RWPE2 (cell line): Measurements from ENCODE around the gene ORC2.

Experiments used
- ATAC-seq: fragments of 200-7000 bp; cut with Tn5 transposase; 3 replicates; pipeline ENCODE4 v1.9.1; 2021; ENCODE audit warnings: low read depth
- DNase-seq: peaks from one replicate; pipeline ENCODE4 v3.0.0-alpha.2; 2020; ENCODE audit warnings: low spot score
- H3K27ac ChIP-seq: fragments of 450-650 bp; 2 replicates; pipeline ENCODE4 v1.5.1; 2017; ENCODE audit warnings: mild to moderate bottlenecking; ENCODE audit not compliant: poor library complexity, severe bottlenecking
- H3K27me3 ChIP-seq: fragments of 250-450 bp; sonication (Bioruptor Pico); 2 replicates; pipeline ENCODE4 v1.5.1; 2021; ENCODE audit warnings: mild to moderate bottlenecking, moderate library complexity; ENCODE audit not compliant: insufficient read depth, poor library complexity, severe bottlenecking
- H3K36me3 ChIP-seq: fragments of 250-450 bp; sonication (Bioruptor Pico); 2 replicates; pipeline ENCODE4 v1.5.1; 2020; ENCODE audit warnings: low read depth, mild to moderate bottlenecking, moderate library complexity
- H3K4me1 ChIP-seq: fragments of 250-450 bp; sonication (Bioruptor Pico); 2 replicates; pipeline ENCODE4 v1.5.1; 2021; ENCODE audit warnings: mild to moderate bottlenecking, moderate library complexity; ENCODE audit not compliant: insufficient read depth, poor library complexity, severe bottlenecking
- H3K4me3 ChIP-seq: fragments of 250-450 bp; sonication (Bioruptor Pico); 2 replicates; pipeline ENCODE4 v1.5.1; 2021; ENCODE audit warnings: mild to moderate bottlenecking, moderate library complexity; ENCODE audit not compliant: severe bottlenecking
- H3K9me3 ChIP-seq: fragments of 250-450 bp; sonication (Bioruptor Pico); 2 replicates; pipeline ENCODE4 v1.5.1; 2021; ENCODE audit warnings: mild to moderate bottlenecking, moderate library complexity; ENCODE audit not compliant: severe bottlenecking
- CTCF ChIP-seq: fragments of 450-650 bp; IDR thresholded peaks from one replicate; pipeline ENCODE4 v1.5.1; 2017; ENCODE audit warnings: mild to moderate bottlenecking, moderate library complexity; ENCODE audit not compliant: poor library complexity, severe bottlenecking

ORC2 gene

GRCh38 chr2:200877443-200877842, 86.0 kb downstream of the ORC2 start:
- H3K27me3 ChIP-seq: no peaks in the 10 kb centered on the region
- no peak for TF ChIP-seq CTCF
- H3K9me3 ChIP-seq: no peaks in the 10 kb centered on the region
- H3K36me3 ChIP-seq: peaks cover 79% of the 10 kb centered on the region
- DNase-seq (no peak), ATAC-seq (no peak)
- H3K4me1 ChIP-seq: no peaks in the 10 kb centered on the region
- no peak overlapping the region for H3K27ac ChIP-seq
- H3K4me3 ChIP-seq: no peak overlapping the region

GRCh38 chr2:200873560-200873959, 89.9 kb downstream of the ORC2 start:
- DNase-seq (no peak), ATAC-seq (no peak)
- Histone ChIP-seq H3K9me3 (no peaks in the 10 kb centered on the region), H3K27me3 (no peaks in the 10 kb centered on the region), H3K36me3 (peaks cover 59% of the 10 kb centered on the region), H3K4me1 (no peaks in the 10 kb centered on the region), H3K4me3 (no peak overlapping the region), H3K27ac (no peak overlapping the region)
- no peak for TF ChIP-seq CTCF

GRCh38 chr2:200871151-200871550, 92.3 kb downstream of the ORC2 start:
- no peak for ATAC-seq

GRCh38 chr2:200869014-200869413, 94.4 kb downstream of the ORC2 start:
- no peak for DNase-seq
- H3K27ac ChIP-seq: no peak overlapping the region
- no peak overlapping the region for H3K4me3 ChIP-seq
- no peaks in the 10 kb centered on the region for H3K9me3 ChIP-seq
- TF ChIP-seq CTCF: no peak
- H3K4me1 ChIP-seq: no peaks in the 10 kb centered on the region
- ATAC-seq: no peak
- H3K27me3 ChIP-seq: no peaks in the 10 kb centered on the region
- H3K36me3 ChIP-seq: peaks cover 30% of the 10 kb centered on the region

More at GRCh38 chr2:200871151-200871550, 92.3 kb downstream of the ORC2 start:
- no peaks in the 10 kb centered on the region for H3K4me1 ChIP-seq
- H3K27ac ChIP-seq: no peak overlapping the region
- peaks cover 41% of the 10 kb centered on the region for H3K36me3 ChIP-seq
- no peaks in the 10 kb centered on the region for H3K9me3 ChIP-seq
- no peak overlapping the region for H3K4me3 ChIP-seq
- no peaks in the 10 kb centered on the region for H3K27me3 ChIP-seq
- no peak for DNase-seq
- no peak for TF ChIP-seq CTCF

- TF ChIP-seq CTCF: no peak
- peak within 1 kb of the TSS; percentile 98 for H3K4me3 ChIP-seq
- H3K27me3 ChIP-seq: no peaks in the 10 kb centered on the region
- H3K4me1 ChIP-seq: peaks cover 13% of the 10 kb centered on the region
- ATAC-seq (peak; percentile 76), DNase-seq (peak; percentile 89)
- H3K36me3 ChIP-seq: peaks cover 46% of the 10 kb centered on the region
- H3K27ac ChIP-seq: peak within 1 kb of the TSS; percentile 78
- no peaks in the 10 kb centered on the region for H3K9me3 ChIP-seq
Observed at GRCh38 chr2:200864176-200865034, 99.1 kb downstream of the ORC2 start, which contains the start of gene CLK1. Gene CLK1, minus strand, starts transcription at chr2:200864658. Its CDS starts 2,796 bp downstream, at chr2:200861862.
